Bronchial epithelial cell (primary cell): ENCODE data around the gene WRAP53. TPM values are rescaled to one million over a fixed set of nuclear protein-coding genes. Genes with fewer than 3 reads are reported as not detected.

Source experiments
- DNase-seq: peaks from one replicate; pipeline ENCODE4 v3.0.0-alpha.2; 2010; ENCODE audit warnings: low read depth
- FAIRE-seq: peaks from 2 replicates; lab custom pipeline; 2011; peaks lifted over from hg19 to GRCh38; lab: Jason Lieb, UNC
- H3K27me3 ChIP-seq: 2 replicates; pipeline ENCODE4 v1.5.1; 2011; ENCODE audit warnings: low read length; ENCODE audit not compliant: control insufficient read depth, insufficient read depth
- H3K36me3 ChIP-seq: 2 replicates; pipeline ENCODE4 v1.5.1; 2011; ENCODE audit warnings: low read length; ENCODE audit not compliant: control insufficient read depth, insufficient read depth
- H3K4me3 ChIP-seq: 2 replicates; pipeline ENCODE4 v1.5.1; 2011; ENCODE audit warnings: mild to moderate bottlenecking, low read depth, low read length, control low read depth
- total RNA-seq: library from RNA; depleted of rRNA; stranded (reverse); fragments of >200 nt; gene quantifications from 2 replicates; pipeline ENCODE4 v1.2.1, GENCODE V29; 2014
- TF ChIP-seq, protein P1 (sequence below): IDR thresholded peaks from 2 replicates; pipeline ENCODE4 v1.5.1; 2011; ENCODE audit warnings: mild to moderate bottlenecking, moderate library complexity, low read length, control low read depth, inconsistent platforms; ENCODE audit not compliant: insufficient read depth, severe bottlenecking

Gene WRAP53
- total RNA-seq, 1 donor from 2014 or later = 4.2 TPM

DNA sequence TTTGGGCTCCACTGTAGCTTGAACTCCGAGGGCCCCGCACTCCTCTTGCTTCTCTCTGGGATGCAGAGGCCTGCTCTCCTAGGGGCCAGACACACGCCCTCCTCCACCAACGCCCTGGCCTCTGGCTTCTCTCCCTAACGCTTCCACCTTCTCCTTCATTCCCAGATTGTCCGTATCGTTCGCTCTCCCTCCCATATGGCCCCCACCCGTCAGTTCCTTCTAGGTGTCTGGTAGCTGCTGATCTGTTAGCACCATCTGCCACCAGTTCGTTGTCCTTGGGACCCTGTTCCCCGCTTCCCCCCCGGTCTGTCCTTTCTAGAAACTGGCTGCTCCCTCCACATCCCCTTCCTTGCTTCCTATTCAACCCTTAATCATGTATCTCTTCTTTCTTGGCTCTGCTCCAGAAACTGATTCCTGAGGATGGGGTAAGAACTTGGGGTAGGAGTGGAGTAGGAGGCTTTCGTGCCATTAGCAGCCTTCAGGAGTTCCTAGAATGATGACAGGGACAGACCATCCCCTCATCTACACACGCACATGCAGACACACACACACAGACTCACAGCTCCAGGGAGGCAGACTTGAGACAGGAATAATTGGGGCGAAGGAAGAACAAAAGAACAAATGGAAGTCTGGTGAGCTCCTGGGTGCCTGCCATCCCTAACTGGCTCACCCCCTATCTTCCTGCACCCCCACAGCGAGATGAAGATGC lies 33.3 kb upstream of the WRAP53 start:
- Histone ChIP-seq H3K36me3 (no peaks in the 10 kb centered on the region), H3K27me3 (peaks cover 27% of the 10 kb centered on the region), H3K4me3 (no peak overlapping the region)
- no peak for DNase-seq
- FAIRE-seq = no peak
- TF ChIP-seq, protein P1, sequence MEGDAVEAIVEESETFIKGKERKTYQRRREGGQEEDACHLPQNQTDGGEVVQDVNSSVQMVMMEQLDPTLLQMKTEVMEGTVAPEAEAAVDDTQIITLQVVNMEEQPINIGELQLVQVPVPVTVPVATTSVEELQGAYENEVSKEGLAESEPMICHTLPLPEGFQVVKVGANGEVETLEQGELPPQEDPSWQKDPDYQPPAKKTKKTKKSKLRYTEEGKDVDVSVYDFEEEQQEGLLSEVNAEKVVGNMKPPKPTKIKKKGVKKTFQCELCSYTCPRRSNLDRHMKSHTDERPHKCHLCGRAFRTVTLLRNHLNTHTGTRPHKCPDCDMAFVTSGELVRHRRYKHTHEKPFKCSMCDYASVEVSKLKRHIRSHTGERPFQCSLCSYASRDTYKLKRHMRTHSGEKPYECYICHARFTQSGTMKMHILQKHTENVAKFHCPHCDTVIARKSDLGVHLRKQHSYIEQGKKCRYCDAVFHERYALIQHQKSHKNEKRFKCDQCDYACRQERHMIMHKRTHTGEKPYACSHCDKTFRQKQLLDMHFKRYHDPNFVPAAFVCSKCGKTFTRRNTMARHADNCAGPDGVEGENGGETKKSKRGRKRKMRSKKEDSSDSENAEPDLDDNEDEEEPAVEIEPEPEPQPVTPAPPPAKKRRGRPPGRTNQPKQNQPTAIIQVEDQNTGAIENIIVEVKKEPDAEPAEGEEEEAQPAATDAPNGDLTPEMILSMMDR = no peak

DNA sequence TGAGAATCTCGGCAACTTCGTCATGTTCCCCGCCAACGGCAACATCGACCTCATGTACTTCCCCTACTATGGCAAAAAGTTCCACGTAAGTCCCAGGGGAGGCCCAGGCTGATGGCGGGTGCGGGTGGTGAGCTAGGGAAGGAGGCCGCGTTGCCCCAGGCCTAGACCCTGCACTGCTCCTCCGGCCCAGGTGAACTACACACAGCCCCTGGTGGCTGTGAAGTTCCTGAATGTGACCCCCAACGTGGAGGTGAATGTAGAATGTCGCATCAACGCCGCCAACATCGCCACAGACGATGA lies 32.8 kb upstream of the WRAP53 start:
- peaks cover 22% of the 10 kb centered on the region for H3K27me3 ChIP-seq
- FAIRE-seq = no peak
- no peak for DNase-seq
- no peak overlapping the region for H3K4me3 ChIP-seq
- H3K36me3 ChIP-seq = no peaks in the 10 kb centered on the region
- TF ChIP-seq, protein P1 = no peak

DNA sequence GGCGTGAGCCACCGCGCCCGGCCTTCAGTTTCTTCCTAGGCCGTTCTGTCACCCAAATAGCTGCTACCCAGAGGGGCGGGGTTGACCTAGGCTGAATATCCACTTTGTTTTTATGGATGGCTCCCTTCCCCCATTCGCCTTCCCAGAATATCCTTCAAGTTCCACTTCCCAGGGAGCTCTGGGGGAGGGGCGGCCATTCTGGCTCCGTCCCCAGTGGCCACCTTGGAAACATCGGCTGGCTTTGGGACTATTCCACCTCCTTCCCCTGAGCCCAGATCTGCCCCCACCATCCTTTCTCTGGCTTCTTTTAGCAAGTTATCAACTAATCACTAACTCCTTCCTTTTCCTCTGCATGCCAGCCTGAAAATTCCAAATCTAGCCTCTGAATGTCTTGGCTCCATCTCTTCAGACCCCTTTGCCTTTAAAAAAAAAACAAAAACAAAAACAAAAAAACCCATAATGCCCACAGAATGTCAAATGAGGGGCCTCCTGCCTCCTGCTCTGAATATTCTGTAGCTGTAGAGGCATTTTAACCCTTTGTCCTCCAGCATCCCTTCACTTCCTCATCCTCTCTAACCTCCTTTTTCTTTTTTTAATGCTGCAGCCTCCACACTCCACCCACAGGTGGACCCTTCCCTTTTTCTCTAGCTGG lies 31.2 kb upstream of the WRAP53 start:
- DNase-seq (no peak), FAIRE-seq (no peak)
- Histone ChIP-seq H3K27me3 (peaks cover 11% of the 10 kb centered on the region), H3K36me3 (no peaks in the 10 kb centered on the region), H3K4me3 (no peak overlapping the region)
- TF ChIP-seq, protein P1 = no peak

DNA sequence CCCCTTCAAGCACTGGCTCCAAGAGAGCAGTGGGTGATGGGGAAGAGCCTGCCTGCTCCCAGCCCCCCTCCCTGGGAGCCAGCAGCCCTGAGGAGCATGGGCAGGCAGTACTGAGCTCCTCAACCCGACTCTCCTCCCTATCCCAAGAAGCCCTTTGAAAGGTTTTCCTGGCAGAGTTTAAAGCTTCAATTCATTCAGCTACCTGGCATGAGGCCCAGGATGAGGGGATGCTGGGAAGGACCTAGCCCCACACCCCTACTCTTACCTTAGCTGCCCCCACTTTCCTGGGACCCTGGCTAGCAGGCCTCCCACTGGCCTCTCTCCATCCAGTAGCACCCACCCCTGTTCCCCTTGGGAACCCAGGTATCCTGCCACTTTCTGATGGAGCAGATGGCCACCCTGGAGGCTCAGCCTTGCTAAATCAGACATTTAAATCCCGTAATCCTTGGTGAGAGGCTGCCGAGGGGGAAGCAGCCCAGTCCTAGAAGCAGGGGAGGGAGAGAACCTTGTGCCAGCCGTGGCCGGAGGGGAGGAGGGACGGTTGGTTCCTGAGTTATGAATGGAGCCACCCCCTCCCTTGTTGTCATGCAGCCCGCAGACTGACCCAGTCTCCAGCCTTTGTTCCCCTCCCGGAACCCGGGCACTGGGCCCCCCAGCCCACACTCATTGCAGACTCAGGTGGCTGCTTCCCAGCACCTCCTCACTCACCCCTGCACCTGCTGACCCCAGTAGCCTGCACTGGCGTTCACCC lies 20.4 kb upstream of the WRAP53 start:
- Histone ChIP-seq H3K27me3 (no peaks in the 10 kb centered on the region), H3K36me3 (peaks cover 8% of the 10 kb centered on the region), H3K4me3 (no peak overlapping the region)
- TF ChIP-seq, protein P1 = no peak
- FAIRE-seq (no peak), DNase-seq (no peak)

DNA sequence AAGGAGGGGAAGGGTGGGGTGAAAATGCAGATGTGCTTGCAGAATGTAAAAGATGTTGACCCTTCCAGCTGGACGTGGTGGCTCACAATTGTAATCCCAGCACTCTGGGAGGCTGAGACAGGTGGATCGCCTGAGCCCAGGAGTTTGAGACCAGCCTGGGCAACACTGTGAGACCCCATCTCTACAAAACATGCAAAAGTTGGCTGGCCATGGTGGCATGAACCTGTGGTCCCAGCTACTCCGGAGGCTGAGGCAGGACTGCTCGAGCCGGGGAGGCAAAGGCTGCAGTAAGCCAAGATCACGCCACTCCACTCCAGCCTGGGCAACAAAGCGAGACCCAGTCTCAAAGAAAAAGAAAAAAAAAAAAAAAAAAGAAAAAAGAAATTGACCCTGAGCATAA lies 19.8 kb upstream of the WRAP53 start:
- H3K36me3 ChIP-seq = peaks cover 9% of the 10 kb centered on the region
- TF ChIP-seq, protein P1 = no peak
- no peaks in the 10 kb centered on the region for H3K27me3 ChIP-seq
- DNase-seq (no peak), FAIRE-seq (no peak)
- no peak overlapping the region for H3K4me3 ChIP-seq
